Globus pallidus (tissue), 1 donor: Measurements from ENCODE around the gene FKBP8.

ENCODE experiments used
- DNase-seq: peaks from one replicate; pipeline ENCODE4 v3.0.0-alpha.2; 2015; ENCODE audit warnings: low spot score

The FKBP8 gene

GRCh38 chr19:18521692-18522123, 21.7 kb downstream of the FKBP8 start, which contains the start of gene ELL:
Gene ELL, minus strand, starts transcription at chr19:18522070. Its CDS starts 15 bp downstream, at chr19:18522055.
- DNase-seq, result no peak

- DNase-seq, result no peak
Observed at GRCh38 chr19:18520848-18521691, 22.3 kb downstream of the FKBP8 start.

- no peak for DNase-seq
Observed at GRCh38 chr19:18519962-18520847, 23.2 kb downstream of the FKBP8 start.

GRCh38 chr19:18518639-18519038, 24.7 kb downstream of the FKBP8 start:
- DNase-seq, result no peak

- DNase-seq, result no peak
Observed at GRCh38 chr19:18517606-18518005, 25.8 kb downstream of the FKBP8 start.

- no peak for DNase-seq
Observed at GRCh38 chr19:18515959-18516358, 27.4 kb downstream of the FKBP8 start.

GRCh38 chr19:18514800-18515682, 28.3 kb downstream of the FKBP8 start:
- DNase-seq, result no peak

GRCh38 chr19:18513868-18514267, 29.5 kb downstream of the FKBP8 start:
- no peak for DNase-seq

- no peak for DNase-seq
Observed at GRCh38 chr19:18510216-18510615, 33.2 kb downstream of the FKBP8 start.

- DNase-seq, result no peak
Observed at GRCh38 chr19:18508585-18508984, 34.8 kb downstream of the FKBP8 start.

- no peak for DNase-seq
Observed at GRCh38 chr19:18507727-18508440, 35.5 kb downstream of the FKBP8 start.

- no peak for DNase-seq
Observed at GRCh38 chr19:18507021-18507726, 36.2 kb downstream of the FKBP8 start.

- no peak for DNase-seq
Observed at GRCh38 chr19:18506101-18506930, 37.1 kb downstream of the FKBP8 start.

GRCh38 chr19:18504886-18505610, 38.3 kb downstream of the FKBP8 start:
- no peak for DNase-seq

- DNase-seq, result no peak
Observed at GRCh38 chr19:18503971-18504885, 39.1 kb downstream of the FKBP8 start.

GRCh38 chr19:18503337-18503970, 39.9 kb downstream of the FKBP8 start:
- DNase-seq, result no peak

- DNase-seq, result no peak
Observed at GRCh38 chr19:18502638-18503294, 40.6 kb downstream of the FKBP8 start.
